Heart right ventricle (tissue), 16 donors: ENCODE measurements around the gene PHKB. TPM values are rescaled to one million over a fixed set of nuclear protein-coding genes. Genes with fewer than 3 reads are reported as not detected.

Experiments
- ATAC-seq, 8 donors: fragments of 200-7000 bp; cut with Tn5 transposase; one replicate each; pipeline ENCODE4 v1.9.1; 2020; ENCODE audit warnings: mild to moderate bottlenecking in 8 of 8, moderate library complexity in 8 of 8, moderate number of reproducible peaks in 1 of 8
- DNase-seq, 2 donors: peaks; one replicate each; pipeline ENCODE4 v3.0.0-alpha.2; 2020
- H3K27ac ChIP-seq, 10 donors: fragments of 200-600 bp; sonication (generic) in 2 of 10; one replicate each; pipeline versions ENCODE4 v1.5.0 to v1.8.0; 2020 to 2022; ENCODE audit warnings: mild to moderate bottlenecking in 3 of 10
- H3K27me3 ChIP-seq, 7 donors: fragments of 200-600 bp; one replicate each; pipeline ENCODE4 v1.8.0; 2021 to 2022; ENCODE audit warnings: mild to moderate bottlenecking in 2 of 7
- H3K36me3 ChIP-seq, 9 donors: fragments of 200-600 bp; sonication (generic) in 1 of 9; one replicate each; pipeline versions ENCODE4 v1.5.0 to v1.8.0; 2020 to 2022; ENCODE audit warnings: mild to moderate bottlenecking in 2 of 9
- H3K4me1 ChIP-seq, 9 donors: fragments of 200-600 bp; sonication (generic) in 1 of 9; one replicate each; pipeline versions ENCODE4 v1.5.0 to v1.8.0; 2020 to 2022; ENCODE audit warnings: mild to moderate bottlenecking in 4 of 9
- H3K4me3 ChIP-seq, 10 donors: fragments of 200-600 bp; sonication (generic) in 2 of 10; one replicate each; pipeline versions ENCODE4 v1.5.0 to v1.8.0; 2020 to 2022; ENCODE audit warnings: mild to moderate bottlenecking in 7 of 10, moderate library complexity in 2 of 10
- H3K9me3 ChIP-seq, 11 donors: fragments of 200-600 bp in 10 of 11; sonication (generic) in 2 of 11; one replicate each; pipeline versions ENCODE4 v1.5.0 to v1.8.0; 2013 to 2022; ENCODE audit warnings: mild to moderate bottlenecking in 2 of 11, control low read depth in 1 of 11, moderate library complexity in 1 of 11
- WGBS, 2 donors: extraction: QIAGEN DNeasy Blood & Tissue Kit; methylation state at CpG; one replicate each; pipeline ENCODE4 v1.1.7; 2013; ENCODE audit warnings: inconsistent platforms in 1 of 2; 5-methylcytosine and 5-hydroxymethylcytosine counted together
- intact Hi-C, 10 donors: fragments of 100-400 bp; cut with DNase I; formaldehyde crosslinking; loops; one replicate each; pipeline versions ENCODE4 v1.11.1 to v1.14.2; 2022
- polyA plus RNA-seq, 2 donors: library from polyadenylated mRNA; stranded (reverse); fragments of 200-250 nt; gene quantifications; one replicate each; pipeline ENCODE4 v1.2.3, GENCODE V29; 2013
- total RNA-seq, 10 donors: library from RNA; stranded (reverse); fragmentation: NEBNext Ultra II Directional in 3 of 10; extraction: Animal tissue kit (Norgen Biotek cat#: 25700) in 3 of 10; gene quantifications; one replicate each; pipeline versions ENCODE4 v1.2.1 to v1.2.4, GENCODE V29; 2021 to 2023
- TF ChIP-seq, protein P1 (sequence below), 9 donors: fragments of 200-600 bp; sonication (generic) in 2 of 9; IDR thresholded peaks; one replicate each; pipeline versions ENCODE4 v1.5.0 to v1.8.0; 2021 to 2022; ENCODE audit warnings: antibody characterized with exemption in 9 of 9, mild to moderate bottlenecking in 5 of 9, moderate library complexity in 1 of 9
- donor health status: Arrhythmogenic right ventricular cardiomyopathy.
- donor health status: ischemic (EF 13 %, LVEDD 7.1; RV severe dilation, severe dysfunction).
- donor health status: healthy with polysubstance abuse.
- donor health status: DM: no; HTN: yes; CAD: no.
- donor health status: DM: no; HTN: no; CAD: no.
- donor health status: ischemic (EF 25% LVEDD 6.9; RV normal size, moderate dysfunction).
- donor health status: ischemic (EF 25% LVEDD 5.7; RV mildly dilated, moderate dysfunction).
- donor health status: healthy.
- donor health status: DM: yes; HTN: yes; CAD: no.
- donor health status: Ischemic cardiomyopathy.
- donor health status: ischemic (EF 35%, LVEDD 5.7; RV mildly dilated, moderate dysfunction).
- donor health status: nonischemic (EF 11% LVEDD 7.7; RV severe dilation, severe dysfunction).
- donor health status: DM: yes; HTN: yes; CAD: no.
- donor health status: PGD.
- donor health status: ischemic (EF 29% LVEDD 5.4; RV normal size, mild dysfunction).
- donor health status: nonischemic (EF 23%, LVEDD 6.1; RV moderate dilation, normal function).

PHKB gene
- total and polyA plus RNA-seq, 12 donors = 16.9 to 76.6 (median 63.6) TPM

DNA sequence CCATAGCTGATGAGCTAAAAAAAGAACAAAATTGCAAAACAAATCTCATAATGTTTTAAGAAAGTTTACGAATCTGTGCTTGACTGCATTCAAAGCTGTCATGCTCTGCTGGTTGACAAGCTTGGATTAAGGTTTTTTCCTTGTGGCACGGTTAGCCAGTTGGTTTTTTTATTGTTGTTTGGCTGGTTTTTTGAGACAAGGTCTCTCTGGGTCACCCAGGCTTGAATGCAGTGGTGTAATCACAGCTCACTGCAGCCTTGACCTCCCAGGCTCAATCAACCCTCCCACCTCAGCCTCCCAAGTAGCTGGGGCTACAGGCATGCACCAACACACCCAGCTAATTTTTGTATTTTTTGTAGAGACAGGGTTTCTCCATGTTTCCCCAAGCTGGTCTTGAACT lies 45.7 kb downstream of the PHKB start:
- DNase-seq = no peak
- no peaks in the 10 kb centered on the region for H3K9me3 ChIP-seq
- no peaks in the 10 kb centered on the region for H3K27me3 ChIP-seq
- 87 to 95% methylated on average over 2 of the region's 2 CpGs for WGBS, 2 donors
- TF ChIP-seq, protein P1, sequence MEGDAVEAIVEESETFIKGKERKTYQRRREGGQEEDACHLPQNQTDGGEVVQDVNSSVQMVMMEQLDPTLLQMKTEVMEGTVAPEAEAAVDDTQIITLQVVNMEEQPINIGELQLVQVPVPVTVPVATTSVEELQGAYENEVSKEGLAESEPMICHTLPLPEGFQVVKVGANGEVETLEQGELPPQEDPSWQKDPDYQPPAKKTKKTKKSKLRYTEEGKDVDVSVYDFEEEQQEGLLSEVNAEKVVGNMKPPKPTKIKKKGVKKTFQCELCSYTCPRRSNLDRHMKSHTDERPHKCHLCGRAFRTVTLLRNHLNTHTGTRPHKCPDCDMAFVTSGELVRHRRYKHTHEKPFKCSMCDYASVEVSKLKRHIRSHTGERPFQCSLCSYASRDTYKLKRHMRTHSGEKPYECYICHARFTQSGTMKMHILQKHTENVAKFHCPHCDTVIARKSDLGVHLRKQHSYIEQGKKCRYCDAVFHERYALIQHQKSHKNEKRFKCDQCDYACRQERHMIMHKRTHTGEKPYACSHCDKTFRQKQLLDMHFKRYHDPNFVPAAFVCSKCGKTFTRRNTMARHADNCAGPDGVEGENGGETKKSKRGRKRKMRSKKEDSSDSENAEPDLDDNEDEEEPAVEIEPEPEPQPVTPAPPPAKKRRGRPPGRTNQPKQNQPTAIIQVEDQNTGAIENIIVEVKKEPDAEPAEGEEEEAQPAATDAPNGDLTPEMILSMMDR (IDR thresholded peaks at IDR 0.05) = no peak
- H3K4me1 ChIP-seq = no peaks in the 10 kb centered on the region
- peaks cover 0 to 87% (median 35%) of the 10 kb centered on the region in 9 donors for H3K36me3 ChIP-seq
- no peak overlapping the region for H3K27ac ChIP-seq
- no peak for ATAC-seq
- intact Hi-C loops = no loop called here
- no peak overlapping the region for H3K4me3 ChIP-seq

DNA sequence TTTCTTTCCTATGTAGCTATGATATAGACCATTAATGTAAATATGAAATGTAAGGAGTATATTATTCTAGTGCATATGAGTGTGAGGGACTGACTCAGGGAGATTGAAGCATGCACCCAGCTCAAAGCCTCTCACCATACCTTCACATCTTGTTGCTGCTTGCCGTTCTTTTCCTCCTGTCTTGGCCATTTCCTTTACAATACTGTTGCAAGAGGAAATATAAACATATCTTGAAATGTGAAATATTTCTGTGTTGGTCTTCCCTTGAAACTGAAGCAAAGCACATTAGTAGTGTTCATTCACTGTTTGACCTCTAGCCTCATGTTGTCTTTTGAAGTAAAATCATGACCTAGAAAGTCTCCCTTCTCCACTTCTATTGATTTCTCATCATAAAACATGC lies 46.6 kb downstream of the PHKB start:
- H3K27me3 ChIP-seq = no peaks in the 10 kb centered on the region
- H3K9me3 ChIP-seq = no peaks in the 10 kb centered on the region
- no peak overlapping the region for H3K4me3 ChIP-seq
- ATAC-seq (no peak), DNase-seq (no peak)
- no peaks in the 10 kb centered on the region for H3K4me1 ChIP-seq
- H3K36me3 ChIP-seq = peaks cover 0 to 87% (median 40%) of the 10 kb centered on the region in 9 donors
- WGBS, 2 donors = 55 to 66% methylated on average over 1 of the region's 1 CpG
- no peak overlapping the region for H3K27ac ChIP-seq
- intact Hi-C loops = no loop called here
- TF ChIP-seq, protein P1 (IDR thresholded peaks at IDR 0.05) = no peak

DNA sequence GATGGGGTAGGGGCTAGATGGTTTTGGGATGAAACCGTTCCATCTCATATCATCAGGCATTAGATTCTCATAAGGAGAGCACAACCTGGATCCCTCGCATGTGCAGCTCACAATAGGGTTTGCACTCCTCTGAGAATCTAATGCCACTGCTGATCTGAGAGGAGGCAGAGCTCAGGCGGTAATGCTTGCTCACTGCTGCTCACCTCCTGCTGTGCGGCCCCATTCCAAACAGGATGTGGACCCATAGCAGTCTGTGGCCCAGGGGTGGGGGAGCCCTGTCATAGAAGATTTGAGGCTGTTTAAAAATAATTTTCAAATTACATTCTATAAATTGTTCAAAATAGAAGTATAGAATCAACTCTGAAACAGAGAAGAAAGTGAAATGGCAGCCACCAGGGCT lies 50.8 kb downstream of the PHKB start:
- Histone ChIP-seq H3K27me3 (no peaks in the 10 kb centered on the region), H3K4me1 (no peaks in the 10 kb centered on the region), H3K36me3 (peaks cover 0 to 86% (median 42%) of the 10 kb centered on the region in 9 donors), H3K27ac (no peak overlapping the region), H3K4me3 (no peak overlapping the region), H3K9me3 (no peaks in the 10 kb centered on the region)
- ATAC-seq (no peak), DNase-seq (no peak)
- intact Hi-C loops = no loop called here
- WGBS, 2 donors = 97 to 100% methylated on average over 4 of the region's 4 CpGs
- TF ChIP-seq, protein P1 (IDR thresholded peaks at IDR 0.05) = no peak

DNA sequence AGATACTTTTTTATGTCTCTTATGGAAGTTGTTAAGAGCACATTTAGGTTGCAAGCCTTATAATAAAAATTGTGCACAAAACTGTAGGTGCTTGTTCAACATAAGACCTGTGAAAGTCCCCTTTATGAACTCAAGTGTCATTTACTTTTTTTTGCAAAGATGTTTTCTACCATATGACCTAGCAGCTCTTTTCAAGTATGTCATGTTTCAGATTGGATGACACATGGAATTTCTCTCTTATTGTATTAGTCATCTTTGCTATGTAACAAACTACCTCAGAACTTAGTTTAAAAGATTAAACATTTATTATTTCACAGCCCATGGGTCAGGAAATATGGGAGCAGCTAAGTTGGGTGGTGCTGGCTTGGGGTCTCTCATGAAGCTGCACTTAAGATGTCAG lies 57.9 kb downstream of the PHKB start:
- Histone ChIP-seq H3K4me3 (no peak overlapping the region), H3K36me3 (peaks cover 0 to 53% (median 24%) of the 10 kb centered on the region in 9 donors), H3K9me3 (peaks cover 0 to 13% (median 0%) of the 10 kb centered on the region in 11 donors), H3K27me3 (no peaks in the 10 kb centered on the region), H3K4me1 (peaks cover 0 to 27% (median 15%) of the 10 kb centered on the region in 9 donors), H3K27ac (peak overlapping the region in 1 of 10 donors; percentile 68)
- ATAC-seq (no peak), DNase-seq (no peak)
- TF ChIP-seq, protein P1 (IDR thresholded peaks at IDR 0.05) = no peak
- intact Hi-C loops = no loop called here
